ENCODE data around the gene LY6G6D.
A peak's percentile ranks its signal among the peaks of the same experiment; 100 is the strongest.
"Not testable (repeated sequence)": the region's sequence is repeated elsewhere in the genome, so short reads cannot be mapped to it uniquely, and the experiment has no call there.

LY6G6D gene

GRCh38 chr6:31702819-31703716 is 12.1 kb upstream of the LY6G6D start, which contains the start of gene ABHD16A:
TSS of gene ABHD16A (minus strand) at chr6:31703324. CDS start at chr6:31703281, 43 bp downstream.
- no peak for TF ChIP-seq ZNF274 (IDR thresholded peaks at IDR 0.05; ENCODE audit: low read depth, low read length)
- H3K4me3 ChIP-seq (ENCODE audit: low read length), result peak within 1 kb of the TSS; percentile 94

DNA sequence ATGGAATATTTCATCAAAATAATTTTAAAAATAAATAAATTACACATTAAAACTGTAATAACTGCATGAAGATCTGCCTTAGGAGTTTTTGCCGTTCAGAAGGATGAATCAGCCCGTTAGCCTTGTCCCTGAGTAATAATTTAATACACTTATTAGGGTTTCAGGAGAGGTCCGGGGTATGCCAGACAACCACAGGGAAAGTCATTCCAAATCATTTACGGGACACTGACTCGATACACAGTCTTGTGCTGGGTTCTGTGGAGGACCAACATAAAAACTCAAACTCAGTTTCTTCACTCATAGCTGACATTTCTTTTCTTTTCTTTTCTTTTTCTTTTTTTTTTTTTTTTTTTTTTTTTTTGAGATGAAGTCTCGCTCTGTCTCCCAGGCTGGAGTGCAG is 9.2 kb upstream of the LY6G6D start:
- H3K4me3 ChIP-seq (ENCODE audit: low read length), result no peak overlapping the region
- no peak for TF ChIP-seq ZNF274 (IDR thresholded peaks at IDR 0.05; ENCODE audit: low read depth, low read length)

DNA sequence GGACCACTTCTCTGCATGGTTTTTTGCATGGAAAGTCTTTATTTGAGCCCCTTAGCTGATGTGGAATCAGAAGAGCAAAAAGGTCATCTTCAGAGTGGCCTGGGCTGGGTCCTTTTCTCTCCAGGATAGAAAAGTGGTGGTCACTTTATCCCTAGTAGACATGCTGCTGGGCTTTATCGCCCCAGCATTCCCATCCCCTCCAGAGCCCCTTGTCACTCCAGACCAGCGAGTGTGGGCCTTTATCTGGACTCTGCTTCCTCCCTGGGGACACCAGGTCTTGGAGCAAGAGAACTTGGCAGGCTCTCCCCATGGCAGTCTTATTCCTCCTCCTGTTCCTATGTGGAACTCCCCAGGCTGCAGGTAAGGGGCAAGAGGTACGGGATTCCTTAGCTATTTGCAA is 8.5 kb upstream of the LY6G6D start, which contains the start of gene LY6G6F:
Gene LY6G6F (plus strand): TSS at position 268 of the 400 bp plus-strand sequence. CDS start 41 bp downstream, at position 309.
- no peak within 1 kb of the TSS for H3K4me3 ChIP-seq (ENCODE audit: low read length)
- TF ChIP-seq ZNF274 (IDR thresholded peaks at IDR 0.05; ENCODE audit: low read depth, low read length), result no peak

- no peak for TF ChIP-seq ZNF274 (IDR thresholded peaks at IDR 0.05; ENCODE audit: low read depth, low read length)
- H3K4me3 ChIP-seq (ENCODE audit: low read length), result no peak overlapping the region
Observed at GRCh38 chr6:31707701-31708100, 7.4 kb upstream of the LY6G6D start.

- no peak for TF ChIP-seq ZNF274 (IDR thresholded peaks at IDR 0.05; ENCODE audit: low read depth, low read length)
- no peak overlapping the region for H3K4me3 ChIP-seq (ENCODE audit: low read length)
Observed at GRCh38 chr6:31708224-31708623, 6.9 kb upstream of the LY6G6D start.

- not testable (repeated sequence) for H3K4me3 ChIP-seq (ENCODE audit: low read length)
Observed at GRCh38 chr6:31709157-31709556, 6.0 kb upstream of the LY6G6D start.

- TF ChIP-seq ZNF274 (IDR thresholded peaks at IDR 0.05; ENCODE audit: low read depth, low read length), result no peak
- H3K4me3 ChIP-seq (ENCODE audit: low read length), result no peak overlapping the region
Observed at GRCh38 chr6:31710523-31711219, 4.5 kb upstream of the LY6G6D start.

GRCh38 chr6:31711233-31711632 is 3.9 kb upstream of the LY6G6D start:
- no peak for TF ChIP-seq ZNF274 (IDR thresholded peaks at IDR 0.05; ENCODE audit: low read depth, low read length)
- no peak overlapping the region for H3K4me3 ChIP-seq (ENCODE audit: low read length)

DNA sequence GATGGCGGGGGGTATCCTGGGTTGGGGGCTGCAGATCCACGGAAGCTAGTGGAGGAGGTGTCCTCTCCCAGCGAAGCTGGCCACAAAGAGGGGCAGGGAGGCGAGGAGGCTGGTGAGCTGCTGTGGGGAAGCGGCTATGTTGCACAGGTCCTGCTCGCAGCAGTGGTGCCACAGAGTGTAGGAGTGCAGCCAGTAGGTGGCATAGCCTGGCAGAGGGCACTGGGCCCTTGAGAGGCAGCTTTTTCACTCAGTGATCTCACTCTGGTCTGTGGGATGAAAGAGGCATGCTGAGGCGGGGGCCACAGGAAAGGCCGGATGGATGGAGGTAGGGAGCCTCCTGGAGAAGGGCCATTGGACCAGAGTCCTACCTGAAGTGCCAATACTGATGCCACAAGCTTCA is 2.9 kb upstream of the LY6G6D start:
- no peak overlapping the region for H3K4me3 ChIP-seq (ENCODE audit: low read length)
- no peak for TF ChIP-seq ZNF274 (IDR thresholded peaks at IDR 0.05; ENCODE audit: low read depth, low read length)

DNA sequence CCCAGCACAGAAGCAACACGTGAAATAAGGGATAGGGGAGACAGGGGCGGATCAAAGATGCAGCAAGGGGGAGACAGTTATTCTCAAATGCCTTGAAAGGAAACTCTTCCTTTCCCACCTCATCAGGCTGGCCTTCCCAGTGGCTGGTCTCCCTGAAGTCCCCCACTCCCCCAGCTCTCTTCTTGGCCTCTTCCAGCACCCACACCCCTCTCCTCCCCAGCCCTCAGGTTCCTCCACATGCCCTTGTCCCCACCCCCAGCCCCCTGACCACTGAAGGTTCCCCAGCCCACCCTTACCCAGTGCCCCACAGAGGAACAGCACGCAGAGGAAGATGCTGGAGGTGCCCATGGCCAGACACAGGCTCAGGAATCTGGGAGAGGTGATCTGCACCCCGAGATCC is 1.7 kb upstream of the LY6G6D start:
- H3K4me3 ChIP-seq (ENCODE audit: low read length), result no peak overlapping the region

GRCh38 chr6:31713991-31714684 is 1.0 kb upstream of the LY6G6D start:
- TF ChIP-seq ZNF274 (IDR thresholded peaks at IDR 0.05; ENCODE audit: low read depth, low read length), result no peak
- no peak overlapping the region for H3K4me3 ChIP-seq (ENCODE audit: low read length)

More for the DNA sequence above, 1.7 kb upstream of the LY6G6D start:
- no peak for TF ChIP-seq ZNF274 (IDR thresholded peaks at IDR 0.05; ENCODE audit: low read depth, low read length)

DNA sequence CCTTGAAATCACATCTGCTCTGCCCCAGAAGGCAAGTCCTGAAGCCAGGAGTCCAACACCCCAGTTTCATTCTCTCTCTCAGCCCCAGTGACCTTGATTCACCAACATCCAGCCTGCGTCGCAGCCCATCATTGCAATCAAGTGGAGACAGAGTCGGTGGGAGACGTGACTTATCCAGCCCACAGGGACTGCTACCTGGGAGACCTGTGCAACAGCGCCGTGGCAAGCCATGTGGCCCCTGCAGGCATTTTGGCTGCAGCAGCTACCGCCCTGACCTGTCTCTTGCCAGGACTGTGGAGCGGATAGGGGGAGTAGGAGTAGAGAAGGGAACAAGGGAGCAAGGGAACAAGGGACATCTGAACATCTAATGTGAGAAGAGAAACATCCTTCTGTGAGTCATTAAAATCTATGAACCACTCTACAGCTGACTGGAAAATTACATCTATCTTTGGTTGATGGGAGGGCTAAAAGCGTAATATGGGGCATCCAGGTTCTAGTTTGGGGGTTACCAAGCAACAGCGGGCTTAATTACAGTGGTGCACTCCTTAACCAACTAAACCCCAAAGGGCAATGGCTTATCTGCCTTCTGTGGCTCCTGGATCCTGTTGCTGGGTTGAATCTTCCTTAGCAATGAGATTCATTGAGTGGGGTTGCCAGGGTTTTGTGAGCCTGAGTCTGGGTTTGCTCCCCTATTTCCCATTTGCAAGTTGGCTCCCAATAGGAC is 2.5 kb downstream of the LY6G6D start:
- no peak overlapping the region for H3K4me3 ChIP-seq (ENCODE audit: low read length)
- no peak for TF ChIP-seq ZNF274 (IDR thresholded peaks at IDR 0.05; ENCODE audit: low read depth, low read length)

- TF ChIP-seq ZNF274 (IDR thresholded peaks at IDR 0.05; ENCODE audit: low read depth, low read length), result no peak
- no peak overlapping the region for H3K4me3 ChIP-seq (ENCODE audit: low read length)
Observed at GRCh38 chr6:31718265-31718664, 3.1 kb downstream of the LY6G6D start.

DNA sequence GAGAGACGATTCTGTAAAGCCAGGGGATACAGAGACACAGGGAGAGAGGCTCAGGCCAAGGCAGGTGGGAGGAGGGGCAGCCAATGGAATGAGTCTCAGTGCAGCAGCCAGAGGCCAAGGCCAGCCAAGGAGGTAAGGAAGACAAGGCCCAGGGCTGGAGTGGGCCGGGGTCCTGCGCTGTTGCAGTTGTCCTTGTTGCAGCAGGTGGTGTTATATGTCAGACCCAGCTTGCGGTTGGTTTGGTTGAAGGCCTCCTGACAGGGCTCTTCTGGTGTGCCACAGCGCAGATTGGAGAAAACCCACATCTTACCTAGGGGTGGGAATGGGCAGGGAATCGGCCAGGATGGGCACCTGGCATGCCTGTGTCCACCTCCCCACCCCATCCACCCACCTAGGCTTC is 3.9 kb downstream of the LY6G6D start:
- TF ChIP-seq ZNF274 (IDR thresholded peaks at IDR 0.05; ENCODE audit: low read depth, low read length), result no peak
- no peak overlapping the region for H3K4me3 ChIP-seq (ENCODE audit: low read length)

Data from GM08714 (cell line).